ENCODE measurements around the gene CCDC87.

DNA sequence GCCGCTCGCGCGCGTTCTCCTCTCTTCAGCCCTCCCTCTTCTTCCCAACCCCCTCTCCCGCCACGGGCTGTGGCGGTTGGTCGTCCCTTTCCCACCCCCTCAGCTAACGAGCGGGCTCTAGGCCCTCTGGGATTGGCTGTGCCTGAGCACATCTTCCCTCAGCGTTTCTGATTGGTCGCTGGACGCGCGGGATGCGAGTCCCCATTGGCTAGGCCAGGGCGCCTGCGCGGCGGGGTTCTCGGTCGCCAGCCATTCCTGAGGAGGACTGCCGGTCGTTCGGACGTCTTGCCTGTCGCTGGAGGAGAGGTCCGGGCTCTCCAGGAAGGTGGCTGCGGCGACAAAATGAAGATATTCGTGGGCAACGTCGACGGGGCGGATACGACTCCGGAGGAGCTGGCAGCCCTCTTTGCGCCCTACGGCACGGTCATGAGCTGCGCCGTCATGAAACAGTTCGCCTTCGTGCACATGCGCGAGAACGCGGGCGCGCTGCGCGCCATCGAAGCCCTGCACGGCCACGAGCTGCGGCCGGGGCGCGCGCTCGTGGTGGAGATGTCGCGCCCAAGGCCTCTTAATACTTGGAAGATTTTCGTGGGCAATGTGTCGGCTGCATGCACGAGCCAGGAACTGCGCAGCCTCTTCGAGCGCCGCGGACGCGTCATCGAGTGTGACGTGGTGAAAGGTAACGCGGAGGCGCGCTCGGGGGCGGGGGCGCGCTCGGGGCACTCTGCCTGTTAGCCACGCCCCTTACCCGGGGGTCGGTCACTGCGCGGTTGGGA is 23.7 kb upstream of the CCDC87 start, which contains the start of gene RBM14:
- no peak for TF ChIP-seq TCF12 (IDR thresholded peaks at IDR 0.05; ENCODE audit: low read depth)
- TF ChIP-seq, protein P1, sequence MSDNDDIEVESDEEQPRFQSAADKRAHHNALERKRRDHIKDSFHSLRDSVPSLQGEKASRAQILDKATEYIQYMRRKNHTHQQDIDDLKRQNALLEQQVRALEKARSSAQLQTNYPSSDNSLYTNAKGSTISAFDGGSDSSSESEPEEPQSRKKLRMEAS (IDR thresholded peaks at IDR 0.05) = peak; percentile 82
- TF ChIP-seq CEBPB (IDR thresholded peaks at IDR 0.05) = no peak
- peak; percentile 97 for TF ChIP-seq TAF1 (IDR thresholded peaks at IDR 0.05; ENCODE audit: low read depth)
- TF ChIP-seq YY1 (IDR thresholded peaks at IDR 0.05; ENCODE audit: low read depth) = peak; percentile 85
- TF ChIP-seq EP300 (IDR thresholded peaks at IDR 0.05; ENCODE audit: borderline replicate concordance) = no peak

All from Ishikawa (cell line).